Activated CD4-positive, alpha-beta T cell treated with anti-CD3 and anti-CD28 coated beads, Interleukin-2, Interleukin-4, amounts not matched to agents 100 ng/mL and 50 ng/mL, durations not matched to agents 16 hours and 8 hours (primary cell): ENCODE results near the gene RASGRP3.

Source experiments
- DNase-seq: peaks from one replicate; pipeline ENCODE4 v3.0.0-alpha.2; 2020; ENCODE audit warnings: low spot score

The RASGRP3 gene

DNA sequence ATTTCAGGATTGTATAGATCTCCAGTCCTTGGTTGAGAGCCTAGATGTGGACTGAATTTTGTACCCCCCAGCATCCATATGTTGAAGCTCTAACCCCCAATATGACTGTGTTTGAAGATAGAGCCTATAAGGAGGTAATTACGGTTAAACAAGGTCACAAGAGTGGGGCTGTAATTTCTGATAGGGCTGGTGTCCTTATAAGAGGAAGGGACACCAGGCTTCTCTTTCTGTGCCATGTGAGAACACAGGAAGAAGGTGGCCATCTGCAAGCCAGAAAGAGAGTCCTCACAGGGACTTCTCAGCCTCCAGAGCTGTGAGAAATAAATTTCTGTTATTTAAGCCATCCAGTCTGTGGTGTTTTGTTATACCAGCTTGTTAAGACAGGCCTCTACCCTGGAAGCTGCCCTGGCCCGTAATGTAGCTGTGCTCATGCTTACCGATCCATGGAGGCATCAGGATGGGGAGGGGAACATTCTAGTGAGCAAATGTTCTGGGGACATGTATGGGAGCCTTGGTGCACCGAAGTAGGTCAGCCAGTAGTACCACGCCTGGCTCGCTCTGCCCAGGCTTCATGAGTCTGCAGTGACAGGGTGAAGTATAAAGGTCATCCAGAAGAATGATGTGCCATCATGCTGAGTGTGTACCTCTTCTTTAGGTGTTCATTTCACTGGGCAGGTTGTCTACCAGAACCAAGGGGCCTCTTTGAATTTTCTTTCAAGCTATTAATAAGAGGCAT lies 16.1 kb downstream of the RASGRP3 start:
- DNase-seq: no peak

- peak; percentile 50 for DNase-seq
These were observed 17.8 kb downstream of the RASGRP3 start for GRCh38 chr2:33494155-33494779.

- no peak for DNase-seq
These were observed 18.6 kb downstream of the RASGRP3 start for GRCh38 chr2:33494877-33495641.

DNA sequence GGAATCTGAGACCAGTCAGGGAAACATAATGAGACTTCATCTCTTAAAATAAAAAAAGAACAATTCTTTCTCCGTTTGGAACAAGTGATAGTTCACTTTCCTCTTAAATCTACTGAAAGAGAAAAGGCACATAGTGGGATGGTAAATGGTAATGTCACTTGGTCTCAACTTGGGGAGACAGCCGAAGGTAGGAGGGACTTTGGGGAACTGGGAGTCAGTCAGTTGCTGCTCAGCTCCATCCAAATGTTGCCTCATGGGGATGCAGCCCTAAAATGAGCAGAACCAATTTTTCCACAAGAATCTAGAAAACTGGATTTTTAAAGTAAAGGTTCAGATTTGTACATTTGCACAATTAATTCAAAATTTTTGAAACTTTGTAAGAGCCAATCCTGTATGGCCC lies 19.2 kb downstream of the RASGRP3 start:
- DNase-seq: no peak

GRCh38 chr2:33496150-33496549 lies 19.7 kb downstream of the RASGRP3 start:
- no peak for DNase-seq

GRCh38 chr2:33496726-33497125 lies 20.3 kb downstream of the RASGRP3 start:
- no peak for DNase-seq

- DNase-seq: peak; percentile 83
These were observed 20.8 kb downstream of the RASGRP3 start for GRCh38 chr2:33497221-33497650.

- no peak for DNase-seq
These were observed 22.0 kb downstream of the RASGRP3 start for GRCh38 chr2:33498291-33498956.

GRCh38 chr2:33500177-33500576 lies 23.7 kb downstream of the RASGRP3 start:
- no peak for DNase-seq

GRCh38 chr2:33502025-33502424 lies 25.6 kb downstream of the RASGRP3 start:
- no peak for DNase-seq

DNA sequence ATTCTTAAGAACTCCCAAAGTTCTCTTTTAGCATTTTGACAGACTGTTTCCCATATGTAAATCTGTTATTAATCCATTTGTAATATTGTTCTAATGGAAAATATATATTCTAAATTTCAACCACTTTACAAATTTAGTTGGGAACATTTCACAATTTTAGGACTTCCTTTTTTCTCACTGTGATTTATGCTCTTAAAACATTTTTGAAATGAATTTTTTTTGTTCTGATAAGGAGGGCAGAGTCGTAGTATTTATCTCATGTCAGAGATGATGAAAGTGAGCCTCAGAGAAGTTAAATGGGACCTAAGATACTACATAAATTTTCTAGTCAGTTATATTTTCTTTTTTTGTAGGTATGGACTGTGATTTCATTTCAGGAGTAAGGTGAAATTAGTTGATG lies 26.6 kb downstream of the RASGRP3 start:
- DNase-seq: no peak

- no peak for DNase-seq
These were observed 29.5 kb downstream of the RASGRP3 start for GRCh38 chr2:33505966-33506365.

DNA sequence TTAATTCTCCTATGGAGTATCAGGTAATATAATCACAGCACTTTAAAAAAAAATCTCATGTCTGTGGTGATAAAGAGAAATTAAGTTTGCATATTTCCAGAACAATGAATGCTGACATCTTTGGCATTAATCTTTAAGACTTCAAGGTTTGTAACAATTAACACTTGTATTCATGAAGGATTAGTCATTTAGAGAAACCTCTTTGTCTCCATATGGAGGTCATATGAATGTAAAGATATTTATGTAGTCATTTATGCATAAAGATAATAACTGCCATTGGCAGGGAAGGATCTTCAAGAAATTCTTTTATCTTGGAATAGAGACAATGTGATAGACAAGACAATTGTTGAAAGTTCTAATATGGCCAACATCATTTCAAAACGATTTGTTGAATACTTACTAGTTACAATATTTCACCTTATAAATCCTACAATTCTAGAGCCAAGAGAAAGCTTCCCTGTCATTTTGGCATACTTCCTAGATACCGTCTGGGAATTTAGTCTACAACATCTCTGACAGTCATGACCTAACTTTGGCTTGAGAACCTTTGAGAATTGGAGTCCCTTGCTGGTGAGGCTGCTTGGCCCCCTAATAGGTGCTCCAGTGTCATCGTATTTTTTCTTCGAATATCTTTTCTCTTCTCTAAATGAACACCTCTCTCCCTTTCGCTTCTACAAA lies 33.6 kb downstream of the RASGRP3 start:
- no peak for DNase-seq

GRCh38 chr2:33510586-33510968 lies 34.1 kb downstream of the RASGRP3 start:
- DNase-seq: no peak

DNA sequence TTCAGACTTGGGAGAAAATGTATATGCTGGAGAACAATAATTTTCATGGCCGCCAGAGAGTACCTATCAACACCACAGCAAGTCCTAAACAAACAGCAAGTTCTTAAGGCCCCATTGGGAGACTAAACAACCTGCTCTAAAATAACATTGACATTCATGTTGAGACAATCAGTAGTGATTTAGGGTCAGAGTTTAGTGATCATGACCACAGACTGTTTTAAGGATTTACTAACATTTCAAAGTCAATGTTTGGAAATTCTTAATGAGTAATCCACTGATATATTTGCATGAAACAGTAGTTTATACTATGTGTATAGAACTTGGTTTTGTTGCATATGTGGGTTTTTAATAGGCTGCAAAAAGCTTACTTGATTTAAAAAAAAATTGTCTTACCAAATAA lies 34.7 kb downstream of the RASGRP3 start:
- DNase-seq: no peak

GRCh38 chr2:33512112-33512511 lies 35.7 kb downstream of the RASGRP3 start:
- no peak for DNase-seq

- DNase-seq: no peak
These were observed 37.0 kb downstream of the RASGRP3 start for GRCh38 chr2:33513480-33513879.

- DNase-seq: no peak
These were observed 40.1 kb downstream of the RASGRP3 start for GRCh38 chr2:33516456-33516995.

GRCh38 chr2:33518200-33518599 lies 41.8 kb downstream of the RASGRP3 start:
- DNase-seq: no peak

- no peak for DNase-seq
These were observed 42.5 kb downstream of the RASGRP3 start for GRCh38 chr2:33518929-33519328.

- no peak for DNase-seq
These were observed 45.4 kb downstream of the RASGRP3 start for GRCh38 chr2:33521791-33522281.
